Endothelial cell of umbilical vein (primary cell): ENCODE data around the gene CHRNA9. TPM values are rescaled to one million over a fixed set of nuclear protein-coding genes. Genes with fewer than 3 reads are reported as not detected.

Experiments used
- BruUV-seq: library from RNA; stranded (reverse); fragments of 400-500 nt; replicated peaks from 2 replicates; lab custom pipeline; 2021; lab: Mats Ljungman, UMichigan
- CTCF ChIA-PET: fragments of 300-600, 350-600 bp; sonication (Branson Sonifier 250); formaldehyde crosslinking; loops from one replicate; lab custom pipeline; 2021; ENCODE audit warnings: antibody characterized with exemption, inconsistent platforms; lab: Charles Lee
- POLR2A ChIA-PET: fragments of 300-600, 350-600 bp; sonication (Branson Sonifier 250); formaldehyde crosslinking; loops from one replicate; lab custom pipeline; 2021; ENCODE audit warnings: antibody characterized with exemption, inconsistent platforms; lab: Charles Lee
- DNase-seq: peaks from one replicate; pipeline ENCODE4 v3.0.0-alpha.2; 2011; ENCODE audit warnings: low read depth, low spot score
- FAIRE-seq: peaks from 2 replicates; lab custom pipeline; 2011; peaks lifted over from hg19 to GRCh38; lab: Jason Lieb, UNC
- H2AFZ ChIP-seq: 2 replicates; pipeline ENCODE4 v1.6.0; 2012; ENCODE audit warnings: low read depth, low read length, control low read depth, inconsistent platforms
- H3K27ac ChIP-seq: 2 replicates; pipeline ENCODE4 v1.5.1; 2011; ENCODE audit warnings: low read depth, mild to moderate bottlenecking, control low read depth, low read length, moderate library complexity; ENCODE audit not compliant: insufficient read depth
- H3K27me3 ChIP-seq, 2 experiments: 2 replicates each; pipeline versions ENCODE4 v1.6.0 to v1.6.1; 2011; ENCODE audit warnings: low read length in 2 of 2, mixed read lengths in 1 of 2; ENCODE audit not compliant: control insufficient read depth in 2 of 2, insufficient read depth in 2 of 2
- H3K36me3 ChIP-seq, 2 experiments: 2 replicates in 1 of 2; 3 replicates in 1 of 2; pipeline ENCODE4 v1.5.1; 2011; ENCODE audit warnings: low read length in 2 of 2, mild to moderate bottlenecking in 1 of 2, moderate library complexity in 1 of 2; ENCODE audit not compliant: control insufficient read depth in 2 of 2, insufficient read depth in 2 of 2; ENCODE audit errors: extremely low read depth in 1 of 2
- H3K4me1 ChIP-seq: 3 replicates; pipeline ENCODE4 v1.5.1; 2011; ENCODE audit warnings: mild to moderate bottlenecking, low read length; ENCODE audit not compliant: control insufficient read depth, insufficient read depth; ENCODE audit errors: extremely low read depth
- H3K4me2 ChIP-seq: 2 replicates; pipeline ENCODE4 v1.6.1; 2011; ENCODE audit warnings: low read length, control low read depth, mixed read lengths; ENCODE audit not compliant: insufficient read depth
- H3K4me3 ChIP-seq, 3 experiments: fragments of 200-600 bp in 1 of 3; sonication (generic), shearing (Covaris generic) in 1 of 3; replicated peaks in 1 of 3; 2 replicates each; pipeline ENCODE4 v1.5.1; 2011 to 2016; ENCODE audit warnings: control low read depth in 3 of 3, low read length in 3 of 3, mild to moderate bottlenecking in 2 of 3, inconsistent platforms in 1 of 3, low read depth in 1 of 3, moderate library complexity in 1 of 3; ENCODE audit not compliant: insufficient read depth in 1 of 3
- H3K79me2 ChIP-seq: 2 replicates; pipeline ENCODE4 v1.6.0; 2012; ENCODE audit warnings: low read length, inconsistent platforms; ENCODE audit not compliant: control insufficient read depth, insufficient read depth
- H3K9ac ChIP-seq: replicated peaks from 2 replicates; pipeline ENCODE3; 2011; ENCODE audit warnings: low read length, control low read depth; ENCODE audit not compliant: insufficient read depth; ENCODE audit errors: extremely low read depth
- H3K9me1 ChIP-seq: replicated peaks from 3 replicates; pipeline ENCODE4 v1.6.0; 2011; ENCODE audit warnings: mild to moderate bottlenecking, low read length; ENCODE audit not compliant: control insufficient read depth, insufficient read depth; ENCODE audit errors: extremely low read depth
- H3K9me3 ChIP-seq: replicated peaks from 2 replicates; pipeline ENCODE4 v1.5.1; 2012; ENCODE audit warnings: low read length, inconsistent platforms; ENCODE audit not compliant: control insufficient read depth, insufficient read depth
- H4K20me1 ChIP-seq: replicated peaks from 2 replicates; pipeline ENCODE3; 2011; ENCODE audit warnings: mild to moderate bottlenecking, low read length; ENCODE audit not compliant: control insufficient read depth, insufficient read depth; ENCODE audit errors: extremely low read depth
- EZH2 ChIP-seq: IDR thresholded peaks from 2 replicates; pipeline ENCODE4 v1.6.1; 2012; ENCODE audit warnings: borderline replicate concordance, low read depth, mild to moderate bottlenecking, moderate library complexity, low read length, inconsistent platforms; ENCODE audit not compliant: severe bottlenecking
- FOS ChIP-seq: IDR thresholded peaks from 2 replicates; pipeline ENCODE4 v1.6.1; 2011; ENCODE audit warnings: mild to moderate bottlenecking, low read length, moderate library complexity, borderline replicate concordance; ENCODE audit not compliant: insufficient read depth
- GATA2 ChIP-seq: IDR thresholded peaks from 2 replicates; pipeline ENCODE4 v1.7.0; 2011; ENCODE audit warnings: low read depth, mild to moderate bottlenecking, moderate library complexity, mixed read lengths, low read length; ENCODE audit not compliant: insufficient read length, insufficient read depth
- JUN ChIP-seq: IDR thresholded peaks from 2 replicates; pipeline ENCODE4 v1.6.1; 2011; ENCODE audit warnings: borderline replicate concordance, low read depth; ENCODE audit not compliant: insufficient read length, insufficient read depth
- MYC ChIP-seq: IDR thresholded peaks from one replicate; pipeline ENCODE4 v1.6.1; 2011; ENCODE audit warnings: mild to moderate bottlenecking, low read depth, low read length
- POLR2A ChIP-seq: IDR thresholded peaks from 2 replicates; pipeline ENCODE4 v1.6.1; 2012; ENCODE audit warnings: low read depth, mild to moderate bottlenecking, control low read depth, low read length
- POLR2AphosphoS5 ChIP-seq: IDR thresholded peaks from 2 replicates; pipeline ENCODE4 v1.6.1; 2012; ENCODE audit warnings: low read depth, mild to moderate bottlenecking, control low read depth, low read length, moderate library complexity; ENCODE audit not compliant: insufficient read depth
- dilution Hi-C: fragments of 300-500 bp; cut with MboI; formaldehyde crosslinking; loops from one replicate; pipeline ENCODE4 v1.15.0; 2019; ENCODE audit warnings: low sequenced_read_pairs; ENCODE audit not compliant: extremely low pct_ligation_motif_present
- intact Hi-C: fragments of 100-400 bp; cut with micrococcal nuclease; formaldehyde crosslinking; loops from one replicate; pipeline ENCODE4 v1.10.0; 2022
- polyA plus RNA-seq, 4 experiments: library from polyadenylated mRNA; depleted of rRNA in 3 of 4; stranded (reverse) in 3 of 4; unstranded in 1 of 4; fragments of >200 nt; gene quantifications; 2 replicates each; pipeline versions ENCODE4 v1.2.1 to v1.2.3, GENCODE V29; 2011 to 2012; ENCODE audit warnings: missing spikeins in 1 of 4
- total RNA-seq: library from RNA; stranded (reverse); gene quantifications from 2 replicates; pipeline ENCODE4 v1.2.3, GENCODE V29; 2021
- TF ChIP-seq, protein P1 (sequence below): IDR thresholded peaks from 2 replicates; pipeline ENCODE4 v1.6.1; 2011; ENCODE audit not compliant: insufficient read depth, insufficient read length
- TF ChIP-seq, protein P2 (sequence below), 2 donors: IDR thresholded peaks; 1 replicate in 1 of 2; 2 replicates in 1 of 2; pipeline ENCODE4 v1.5.1; 2011; ENCODE audit warnings: low read length in 2 of 2, mild to moderate bottlenecking in 2 of 2, moderate library complexity in 2 of 2, control low read depth in 1 of 2, inconsistent platforms in 1 of 2, low read depth in 1 of 2; ENCODE audit not compliant: insufficient read depth in 1 of 2; ENCODE audit errors: extremely low read depth in 1 of 2

CHRNA9 gene
- total and polyA plus RNA-seq, 2 donors (not counting 3 experiments of a cell fraction or from before 2014, with no cell fraction given): not detected

DNA sequence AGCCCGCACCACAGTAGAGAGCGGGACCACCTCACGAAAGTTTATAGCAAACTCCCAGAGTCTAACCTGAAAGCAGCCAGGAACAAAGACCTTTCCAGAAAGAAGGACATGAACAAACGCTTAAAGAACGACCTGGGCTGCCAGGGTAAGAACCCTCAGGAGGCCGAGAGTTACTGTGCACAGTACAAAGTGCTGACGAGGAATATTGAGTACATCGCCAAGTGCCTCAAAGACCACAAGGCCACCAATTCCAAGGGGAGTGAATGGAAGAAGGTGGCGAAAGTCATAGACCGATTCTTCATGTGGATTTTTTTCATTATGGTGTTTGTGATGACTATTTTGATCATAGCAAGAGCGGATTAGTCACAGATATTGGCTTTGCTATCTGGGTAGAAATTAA lies 19.0 kb downstream of the CHRNA9 start:
- intact Hi-C loops: no loop called here
- no peaks in the 10 kb centered on the region for H3K36me3 ChIP-seq
- dilution Hi-C loops: no loop called here
- H3K4me3 ChIP-seq: no peak overlapping the region
- no peaks in the 10 kb centered on the region for H3K4me1 ChIP-seq
- H3K9ac ChIP-seq: no peak overlapping the region
- H3K27ac ChIP-seq: no peak overlapping the region
- H3K9me3 ChIP-seq: no peaks in the 10 kb centered on the region
- TF ChIP-seq, protein P1, sequence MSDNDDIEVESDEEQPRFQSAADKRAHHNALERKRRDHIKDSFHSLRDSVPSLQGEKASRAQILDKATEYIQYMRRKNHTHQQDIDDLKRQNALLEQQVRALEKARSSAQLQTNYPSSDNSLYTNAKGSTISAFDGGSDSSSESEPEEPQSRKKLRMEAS: no peak
- no peak for TF ChIP-seq GATA2
- no peak for TF ChIP-seq JUN
- TF ChIP-seq FOS: no peak
- TF ChIP-seq EZH2: no peak
- no peak for TF ChIP-seq POLR2A
- no peak for TF ChIP-seq POLR2AphosphoS5
- no peak for TF ChIP-seq MYC
- TF ChIP-seq, protein P2, sequence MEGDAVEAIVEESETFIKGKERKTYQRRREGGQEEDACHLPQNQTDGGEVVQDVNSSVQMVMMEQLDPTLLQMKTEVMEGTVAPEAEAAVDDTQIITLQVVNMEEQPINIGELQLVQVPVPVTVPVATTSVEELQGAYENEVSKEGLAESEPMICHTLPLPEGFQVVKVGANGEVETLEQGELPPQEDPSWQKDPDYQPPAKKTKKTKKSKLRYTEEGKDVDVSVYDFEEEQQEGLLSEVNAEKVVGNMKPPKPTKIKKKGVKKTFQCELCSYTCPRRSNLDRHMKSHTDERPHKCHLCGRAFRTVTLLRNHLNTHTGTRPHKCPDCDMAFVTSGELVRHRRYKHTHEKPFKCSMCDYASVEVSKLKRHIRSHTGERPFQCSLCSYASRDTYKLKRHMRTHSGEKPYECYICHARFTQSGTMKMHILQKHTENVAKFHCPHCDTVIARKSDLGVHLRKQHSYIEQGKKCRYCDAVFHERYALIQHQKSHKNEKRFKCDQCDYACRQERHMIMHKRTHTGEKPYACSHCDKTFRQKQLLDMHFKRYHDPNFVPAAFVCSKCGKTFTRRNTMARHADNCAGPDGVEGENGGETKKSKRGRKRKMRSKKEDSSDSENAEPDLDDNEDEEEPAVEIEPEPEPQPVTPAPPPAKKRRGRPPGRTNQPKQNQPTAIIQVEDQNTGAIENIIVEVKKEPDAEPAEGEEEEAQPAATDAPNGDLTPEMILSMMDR (IDR thresholded peaks at IDR 0.05; ENCODE audit: extremely low read depth in 1 of 2, insufficient read depth in 1 of 2, low read depth in 1 of 2, low read length in 2 of 2): no peak
- peaks cover 0 to 3% of the 10 kb centered on the region in 2 experiments for H3K27me3 ChIP-seq
- no peak overlapping the region for H3K4me2 ChIP-seq
- POLR2A ChIA-PET: no interaction called here
- CTCF ChIA-PET: no interaction called here
- H2AFZ ChIP-seq: no peak overlapping the region
- DNase-seq: no peak
- no peak for FAIRE-seq
- H3K79me2 ChIP-seq: no peaks in the 10 kb centered on the region
- no peaks in the 10 kb centered on the region for H4K20me1 ChIP-seq
- BruUV-seq: no TSS peak
- H3K9me1 ChIP-seq: no peaks in the 10 kb centered on the region
